DMS79 treated with DMSO at 0.1 percent for 48 hours (cell line): ENCODE measurements around the gene AKAP6.
"Not testable (repeated sequence)": the region's sequence is repeated elsewhere in the genome, so short reads cannot be mapped to it uniquely, and the experiment has no call there.

Source experiments
- DNase-seq: peaks from one replicate; lab custom pipeline; 2025; lab: John Stamatoyannopoulos, UW

Gene AKAP6

DNA sequence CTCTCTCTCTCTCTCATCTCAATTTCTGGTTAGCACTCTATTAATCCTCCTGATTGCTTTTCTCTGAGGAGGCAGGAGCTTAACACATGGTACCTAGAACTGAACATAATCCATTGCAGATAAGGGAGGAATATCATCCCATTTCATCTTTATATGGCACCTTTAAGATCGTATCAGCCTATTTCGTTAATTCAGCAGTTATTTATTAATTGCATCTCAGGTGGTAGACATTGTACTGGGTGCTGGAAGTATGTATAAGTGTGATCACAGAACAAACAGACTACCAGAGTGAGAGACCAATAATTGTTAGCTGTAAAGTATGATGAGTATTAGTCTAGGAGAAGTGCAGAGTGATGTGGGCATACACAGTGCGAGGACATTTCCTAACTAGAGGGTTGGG is 39.0 kb downstream of the AKAP6 start:
- DNase-seq, result no peak

DNA sequence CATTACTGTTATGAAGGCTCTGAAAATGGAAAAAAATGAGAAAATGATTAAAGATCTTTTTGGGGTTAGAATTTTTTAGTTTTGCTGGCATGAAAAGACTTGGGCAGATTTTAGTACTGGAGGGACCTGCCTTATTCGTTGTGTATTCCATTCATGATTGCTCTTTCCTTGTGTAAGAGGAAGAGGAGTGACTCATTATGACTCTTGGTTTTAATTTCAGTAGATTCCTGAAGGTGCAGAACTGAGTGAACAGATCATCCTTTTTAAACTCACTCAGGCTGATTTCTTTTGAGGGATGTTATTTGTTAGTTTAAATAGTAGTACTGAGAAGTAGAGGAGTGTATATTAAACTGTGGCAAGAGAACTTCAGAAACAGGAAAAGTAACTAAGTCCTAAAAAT is 41.6 kb downstream of the AKAP6 start:
- no peak for DNase-seq

DNA sequence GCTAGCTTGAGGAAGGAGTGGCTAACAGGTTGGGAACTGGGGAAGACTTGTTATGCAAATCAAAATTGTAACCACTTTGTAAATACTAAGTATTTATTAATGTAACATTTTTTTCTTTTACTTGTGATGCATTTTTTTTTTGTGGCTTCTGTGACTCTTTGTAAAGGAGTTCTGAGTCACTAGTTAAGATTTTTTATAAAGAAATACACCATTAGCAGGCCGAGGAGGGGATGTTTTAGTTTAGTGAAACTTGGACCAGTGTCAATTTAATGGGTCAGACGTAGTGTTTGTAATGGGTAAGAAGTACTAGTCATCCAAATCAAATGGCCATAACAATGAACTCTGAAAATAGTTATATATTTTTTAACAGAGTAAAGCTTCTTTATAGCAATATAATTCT is 43.1 kb downstream of the AKAP6 start:
- DNase-seq, result no peak

DNA sequence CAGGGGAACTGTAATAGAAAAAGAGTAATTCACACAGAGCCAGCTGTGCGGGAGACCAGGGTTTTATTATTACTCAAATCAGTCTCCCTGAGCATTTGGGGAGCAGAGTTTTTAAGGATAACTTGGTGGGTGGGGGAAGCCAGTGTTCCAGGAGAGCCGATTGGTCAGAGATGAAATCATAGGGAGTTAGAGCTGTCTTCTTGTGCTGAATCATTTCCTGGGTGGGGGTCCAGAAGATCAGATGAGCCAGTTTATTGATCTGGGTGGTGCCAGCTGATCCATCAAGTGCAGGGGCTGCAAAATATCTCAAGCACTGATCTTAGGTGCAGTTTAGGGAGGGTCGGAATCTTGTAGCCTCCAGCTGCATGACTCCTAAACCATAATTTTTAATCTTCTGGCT is 44.1 kb downstream of the AKAP6 start:
- DNase-seq, result not testable (repeated sequence)

DNA sequence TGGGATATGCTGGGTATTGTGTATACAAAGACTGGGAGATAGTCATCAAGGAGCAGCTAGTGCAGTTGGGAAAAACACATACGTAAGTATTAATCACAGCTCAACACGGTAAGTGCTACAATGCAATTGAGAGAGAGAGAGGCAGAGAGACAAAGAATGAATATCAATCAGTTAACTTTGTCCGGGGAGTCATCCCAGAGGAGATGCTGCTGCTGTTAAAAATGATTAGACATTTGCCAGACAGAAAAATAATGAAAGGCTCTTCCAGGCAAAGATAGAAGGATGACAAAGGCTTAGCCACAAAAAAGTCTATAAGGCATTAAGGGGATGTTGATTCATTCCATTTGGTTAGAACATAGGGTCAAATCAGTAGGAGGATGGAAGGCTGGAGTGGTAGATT is 45.1 kb downstream of the AKAP6 start:
- no peak for DNase-seq

DNA sequence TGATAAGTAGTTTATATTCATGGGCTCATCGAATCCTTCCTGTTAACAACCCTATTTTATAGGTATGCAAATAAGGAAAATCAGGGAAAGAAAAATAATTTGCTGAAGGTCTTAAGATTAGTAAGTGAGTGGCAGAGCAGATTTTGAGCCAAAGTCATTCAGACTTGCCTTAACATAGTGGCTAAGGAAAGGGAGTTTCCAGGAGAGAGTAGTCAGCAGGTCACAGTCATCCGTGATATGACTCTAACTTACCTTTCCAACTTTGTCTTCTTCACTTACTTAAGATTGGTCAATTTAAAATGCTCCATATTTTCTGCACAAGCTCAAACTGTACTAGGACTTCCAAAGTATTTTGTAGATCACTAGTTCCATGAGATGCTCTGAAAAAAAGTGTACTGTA is 46.6 kb downstream of the AKAP6 start:
- DNase-seq, result no peak

DNA sequence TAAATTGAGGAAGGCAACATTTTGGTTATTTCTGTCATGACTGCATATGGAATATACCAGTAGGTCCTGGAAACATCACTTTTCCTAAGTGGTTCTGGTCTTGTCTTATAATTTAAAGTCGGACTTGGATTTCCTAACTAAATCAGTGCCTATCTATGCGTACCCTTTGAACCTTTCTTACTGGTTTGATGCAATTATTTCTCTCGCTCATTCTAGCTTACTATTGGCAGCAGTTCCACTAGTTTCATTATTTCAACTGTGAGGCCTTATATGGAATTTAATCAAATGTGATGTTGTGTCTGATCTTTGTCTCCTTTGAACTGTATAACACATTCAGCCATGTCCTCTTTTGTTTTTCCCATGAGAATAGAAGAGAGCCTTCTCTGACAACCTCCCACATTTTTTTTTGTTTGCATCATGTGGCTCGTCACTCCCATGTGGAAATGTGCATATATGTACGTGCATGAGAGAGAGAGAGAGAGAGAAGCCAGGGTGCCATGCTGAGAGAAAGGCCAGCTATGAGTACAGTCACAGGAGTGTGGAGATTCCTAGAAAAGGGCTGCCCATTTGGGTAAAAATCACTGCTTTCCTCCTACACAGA is 48.0 kb downstream of the AKAP6 start:
- DNase-seq, result no peak

DNA sequence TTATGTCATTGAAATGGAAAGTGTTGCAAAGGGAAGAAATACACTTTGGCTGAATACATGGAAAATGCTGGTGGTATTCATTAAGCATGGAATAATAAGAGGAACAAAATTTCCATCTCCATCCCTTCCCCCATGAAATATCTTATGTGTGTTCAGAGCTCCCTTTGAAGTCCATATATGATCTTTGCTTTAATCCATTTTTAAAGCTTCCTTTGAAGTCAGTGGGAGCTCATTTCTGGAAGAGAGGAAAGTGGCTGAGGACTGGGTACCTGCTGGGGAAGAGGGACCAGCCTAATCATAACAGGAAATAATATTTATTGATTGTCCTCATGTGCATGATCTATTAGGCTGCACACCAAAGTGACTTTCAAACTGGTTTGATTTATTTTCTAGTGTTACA is 49.2 kb downstream of the AKAP6 start:
- no peak for DNase-seq

DNA sequence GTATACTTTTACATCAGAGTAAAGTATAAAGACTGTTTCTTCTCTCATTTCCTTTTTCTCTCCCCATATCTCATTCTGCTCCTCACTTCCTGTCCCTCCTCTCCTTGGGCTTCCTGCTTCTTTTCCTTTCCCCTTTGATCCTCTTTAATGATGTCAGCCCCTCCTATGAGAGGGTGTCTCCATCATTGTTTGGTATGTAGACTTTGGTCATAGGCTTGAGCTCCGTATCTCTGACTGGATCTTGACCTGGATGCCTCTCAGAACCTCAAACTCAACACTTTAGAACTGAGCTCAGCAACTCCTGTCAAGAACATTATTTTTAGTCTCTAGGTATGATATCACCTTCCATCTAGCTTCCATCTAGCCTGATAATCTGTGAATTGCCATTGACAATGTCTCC is 50.3 kb downstream of the AKAP6 start:
- no peak for DNase-seq

DNA sequence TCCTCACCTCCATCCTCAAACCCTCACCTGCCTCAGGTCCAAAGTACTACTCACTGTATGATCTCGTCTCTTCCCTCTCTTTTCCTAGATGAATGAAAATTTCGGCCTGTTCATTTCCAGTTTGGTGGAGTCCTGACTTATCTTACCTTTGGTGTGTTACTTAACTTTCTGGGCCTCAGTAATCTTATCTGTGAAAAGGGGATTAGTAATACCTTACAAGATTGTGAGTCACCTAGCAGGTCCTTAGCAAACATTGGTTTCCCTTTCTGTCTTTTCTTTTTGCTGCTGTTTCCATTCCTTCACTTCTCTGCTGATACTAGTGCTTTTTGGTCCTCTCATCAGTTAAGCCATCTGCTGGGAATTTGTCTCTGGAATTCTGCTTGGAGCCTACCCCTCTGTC is 52.8 kb downstream of the AKAP6 start:
- DNase-seq, result no peak

DNA sequence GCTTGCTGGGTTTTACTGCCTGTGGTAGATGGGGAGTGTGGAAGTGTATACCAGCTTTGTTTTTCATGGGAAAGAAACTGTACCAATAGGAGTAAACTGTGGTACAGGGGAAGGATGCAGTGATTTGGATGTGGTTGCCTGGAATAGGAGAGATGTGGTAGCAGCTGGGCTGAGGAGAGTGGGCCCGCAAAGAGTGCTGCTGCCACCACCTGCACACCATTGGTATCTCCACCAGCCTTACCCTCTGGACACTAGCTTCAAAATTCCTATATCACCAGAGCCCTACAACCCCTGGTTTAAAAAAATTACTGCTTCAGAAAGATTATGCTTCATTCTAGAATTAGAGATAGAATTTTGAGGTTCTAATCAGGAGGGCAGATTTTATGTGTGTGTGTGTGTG is 53.6 kb downstream of the AKAP6 start:
- no peak for DNase-seq

DNA sequence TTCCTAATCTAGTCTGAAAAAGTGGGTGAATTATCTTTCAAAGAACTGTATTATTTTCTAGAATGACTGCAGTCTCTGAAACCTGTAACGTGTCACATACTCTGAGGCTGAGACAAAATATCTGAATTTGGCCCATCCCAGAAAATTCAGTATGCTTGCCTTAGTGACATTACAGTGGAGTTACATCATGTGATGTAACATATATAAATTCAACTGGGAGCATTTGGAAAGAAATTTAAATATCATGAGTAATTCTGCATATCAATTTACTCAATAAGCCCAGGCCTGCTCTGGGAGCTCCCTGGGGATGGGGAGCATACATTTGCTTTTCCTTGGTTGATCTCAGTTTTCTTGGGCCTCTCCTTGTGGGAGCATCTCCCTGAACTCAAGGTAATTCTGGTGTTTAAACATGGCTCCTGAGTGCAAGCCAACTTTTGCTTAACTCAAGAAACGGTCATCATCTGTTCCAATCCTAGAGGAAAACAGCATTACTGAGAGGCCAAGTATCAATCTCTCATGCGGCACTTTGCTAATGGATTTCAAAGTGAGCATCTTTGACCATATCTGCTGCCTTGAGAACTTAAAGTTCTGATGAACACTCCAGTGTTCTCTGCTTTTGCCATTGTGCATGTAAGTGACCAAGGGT is 54.4 kb downstream of the AKAP6 start:
- no peak for DNase-seq

DNA sequence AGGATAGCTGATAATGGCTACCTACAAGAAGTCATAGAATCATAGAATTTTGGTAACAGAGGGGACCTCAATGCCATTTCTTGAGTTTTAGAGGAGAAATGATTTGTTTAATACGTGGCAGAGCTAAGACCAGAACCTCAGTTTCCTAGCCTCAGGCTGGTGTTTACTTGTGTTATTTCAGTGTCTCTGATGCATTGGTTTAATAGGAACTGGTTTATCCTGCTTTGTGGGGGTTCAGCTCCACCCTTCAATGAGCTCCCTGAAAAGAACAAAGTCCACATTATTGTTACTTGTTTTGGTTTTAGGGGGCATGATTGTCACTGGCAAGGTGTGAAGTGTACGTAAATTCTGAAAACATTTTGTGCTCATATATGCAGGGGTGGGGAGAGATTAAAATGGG is 55.4 kb downstream of the AKAP6 start:
- DNase-seq, result no peak

DNA sequence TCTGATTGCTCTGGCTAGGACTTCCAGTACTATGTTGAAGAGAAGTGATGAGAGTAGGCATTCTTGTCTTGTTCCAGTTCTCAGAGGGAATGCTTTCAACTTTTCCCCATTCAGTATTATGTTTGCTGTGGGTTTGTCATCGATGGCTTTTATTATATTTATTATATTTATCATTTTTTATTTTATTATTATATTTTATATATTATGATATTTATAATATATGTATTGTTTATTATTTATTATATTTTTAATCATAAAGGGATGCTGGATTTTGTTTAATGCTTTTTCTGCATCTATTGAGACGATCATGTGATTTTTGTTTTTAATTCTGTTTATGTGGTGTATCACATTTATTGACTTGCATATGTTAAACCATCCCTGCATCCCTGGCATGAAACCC is 58.2 kb downstream of the AKAP6 start:
- DNase-seq, result not testable (repeated sequence)

DNA sequence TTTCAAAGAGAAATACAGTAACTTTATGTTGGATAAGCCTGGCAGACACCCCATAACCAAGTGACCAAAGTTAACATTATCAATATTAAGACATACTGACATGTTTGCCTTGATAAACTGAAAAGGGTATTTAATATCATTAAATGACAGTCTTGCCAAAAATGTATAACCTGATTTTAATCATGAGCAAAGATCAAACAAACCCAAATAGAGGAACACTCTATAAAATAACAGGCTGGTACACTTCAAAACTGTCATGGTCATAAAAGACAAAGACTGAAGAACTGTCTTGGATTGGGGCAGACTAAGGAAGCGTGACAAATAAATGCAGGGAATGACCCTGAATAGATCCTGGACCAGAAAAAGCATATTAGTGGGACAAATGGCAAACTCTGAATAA is 64.0 kb downstream of the AKAP6 start:
- no peak for DNase-seq

DNA sequence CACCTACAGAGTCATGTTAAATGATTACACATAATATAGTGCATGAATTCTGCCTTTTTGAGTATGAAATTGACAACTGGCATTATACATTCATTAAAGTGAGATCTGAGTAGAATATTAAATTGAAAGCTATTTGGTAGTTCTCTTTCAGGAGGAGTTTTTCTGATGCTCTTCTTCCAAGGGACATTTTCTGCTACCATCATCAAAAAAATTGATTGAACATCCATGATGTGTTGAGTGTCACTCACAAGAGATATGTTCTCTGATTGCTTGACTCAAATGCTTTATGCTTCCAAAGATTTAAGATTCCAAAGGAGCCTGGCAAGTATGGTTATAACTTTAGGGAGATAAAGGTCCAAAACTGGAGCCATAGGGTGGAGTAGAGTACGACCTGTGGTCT is 64.9 kb downstream of the AKAP6 start:
- DNase-seq, result no peak

DNA sequence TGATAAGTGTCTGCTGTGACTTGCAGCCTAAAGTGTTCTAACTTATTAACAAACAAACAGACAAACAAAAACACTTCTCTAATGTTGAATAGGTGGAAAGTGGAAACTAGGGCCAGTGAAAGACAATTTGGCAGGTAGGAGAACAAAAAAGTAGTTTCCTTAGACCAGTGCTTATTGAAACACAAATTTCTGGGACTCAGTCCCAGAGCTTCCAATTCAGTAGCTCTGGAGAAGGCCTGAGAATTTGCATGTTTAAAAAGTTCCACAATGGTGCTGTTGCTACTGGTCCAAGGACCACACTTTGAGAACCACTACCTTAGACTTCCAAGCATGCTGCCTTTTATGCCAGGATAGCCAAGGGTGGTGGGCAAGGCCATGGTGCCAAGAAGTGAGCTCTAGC is 67.8 kb downstream of the AKAP6 start:
- DNase-seq, result no peak

DNA sequence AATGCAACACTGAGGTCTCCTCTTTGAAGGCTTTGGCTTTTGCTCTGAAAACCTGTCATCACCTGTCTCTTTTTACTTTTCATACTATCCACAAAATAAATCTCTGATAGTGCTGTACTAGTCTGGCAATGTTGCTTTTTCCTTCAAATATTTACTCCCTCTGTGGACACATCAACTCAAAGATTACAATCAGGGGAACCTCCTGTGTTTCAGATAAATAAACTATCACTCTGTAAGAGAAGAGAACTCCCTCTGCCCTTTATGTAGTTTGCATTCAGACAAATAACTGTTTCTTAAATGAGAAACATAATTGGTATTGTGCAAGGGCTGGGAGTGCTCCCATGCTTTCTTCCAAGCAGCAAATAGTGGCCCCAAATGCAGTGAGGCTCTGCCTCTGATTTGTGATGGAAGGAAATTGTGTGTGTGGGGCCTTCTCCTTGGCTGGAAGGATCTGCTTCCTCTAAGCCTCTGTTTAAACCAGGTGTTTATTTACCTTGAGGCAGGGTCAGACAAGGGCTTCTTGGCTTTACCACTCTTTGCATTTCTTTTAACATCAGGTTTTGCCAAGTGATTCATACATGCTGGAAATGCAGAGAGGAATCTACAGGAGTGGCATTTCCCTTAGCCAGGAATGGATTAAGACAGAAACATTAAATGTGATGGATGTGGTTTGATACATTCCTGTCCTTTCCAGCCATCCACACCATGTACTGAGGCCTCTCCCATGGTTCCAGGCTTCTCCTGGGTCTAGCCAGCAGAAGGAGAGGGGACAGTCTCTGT is 69.0 kb downstream of the AKAP6 start:
- no peak for DNase-seq

DNA sequence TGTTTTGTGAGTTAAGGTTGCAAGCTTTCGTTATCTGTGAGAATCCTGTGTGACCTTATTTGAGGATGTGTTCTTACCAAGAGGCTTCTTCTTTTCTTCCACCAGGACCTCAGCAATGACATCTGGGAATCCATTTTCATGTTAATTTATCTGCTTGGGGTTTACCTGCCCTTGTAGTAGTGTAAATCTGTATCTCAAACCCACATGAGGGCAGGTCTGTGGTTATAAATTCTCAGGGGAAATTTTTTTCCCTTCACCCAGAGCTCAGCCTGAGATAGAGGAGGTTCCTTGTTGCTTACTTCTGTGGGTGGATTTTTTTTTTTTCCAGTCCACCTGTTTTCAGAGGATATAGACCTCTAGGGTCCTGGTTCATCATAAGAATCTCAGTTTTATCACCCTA is 70.8 kb downstream of the AKAP6 start:
- DNase-seq, result no peak

DNA sequence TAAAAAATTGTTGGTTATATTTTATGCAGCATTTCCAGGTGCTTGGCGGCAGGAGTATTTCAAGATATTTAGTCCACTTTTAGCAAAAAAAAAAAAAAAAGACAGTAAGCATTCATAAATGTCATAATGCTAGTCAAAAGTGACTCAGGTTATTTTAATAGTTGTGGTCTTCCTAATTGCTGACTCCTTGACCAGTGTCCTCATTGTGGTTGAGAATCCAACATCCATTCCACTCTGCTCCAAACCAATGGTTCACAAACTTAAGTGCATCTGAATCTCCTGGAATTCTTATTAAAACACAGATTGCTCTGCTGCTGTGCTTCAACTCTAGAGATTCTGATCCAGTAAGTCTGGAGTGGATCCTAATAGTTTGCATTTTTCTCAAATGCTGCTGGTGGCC is 71.4 kb downstream of the AKAP6 start:
- no peak for DNase-seq

DNA sequence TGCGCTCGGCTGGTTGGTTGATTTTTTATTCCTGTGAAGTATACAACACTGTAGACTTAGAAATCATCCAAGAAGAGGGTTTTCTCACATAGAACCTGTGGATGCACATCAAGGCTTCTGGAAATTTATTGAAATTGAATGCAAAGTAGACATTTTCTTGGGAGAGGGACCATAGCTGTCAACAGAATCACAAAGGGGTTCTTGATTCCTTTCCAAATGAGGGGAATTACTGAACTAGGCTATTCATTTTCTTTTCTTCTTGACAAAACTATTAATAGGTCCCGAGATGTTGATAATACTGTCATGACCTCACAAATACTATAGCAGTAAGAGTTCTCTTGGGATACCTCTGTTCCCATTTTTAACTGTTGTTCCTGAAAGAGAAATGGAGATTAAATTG is 73.9 kb downstream of the AKAP6 start:
- no peak for DNase-seq

DNA sequence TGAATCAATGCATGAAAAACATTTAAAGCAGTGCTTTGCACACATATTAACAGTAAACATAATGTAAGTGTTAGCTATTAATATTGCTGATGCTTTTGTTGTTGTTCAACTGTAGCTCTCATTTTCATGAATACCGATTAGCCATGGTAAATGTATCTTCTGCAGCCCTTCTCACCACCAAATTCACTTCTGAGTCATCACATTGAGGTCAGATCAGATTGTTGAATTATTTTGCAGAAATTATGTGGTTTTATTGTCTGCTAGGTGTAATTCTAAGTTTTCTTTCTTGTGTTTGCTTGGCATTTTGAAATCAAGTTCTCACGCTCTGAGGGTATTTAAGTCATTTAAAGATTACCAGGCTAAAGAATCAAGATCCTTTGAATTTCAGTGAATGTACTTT is 74.6 kb downstream of the AKAP6 start:
- DNase-seq, result no peak

DNA sequence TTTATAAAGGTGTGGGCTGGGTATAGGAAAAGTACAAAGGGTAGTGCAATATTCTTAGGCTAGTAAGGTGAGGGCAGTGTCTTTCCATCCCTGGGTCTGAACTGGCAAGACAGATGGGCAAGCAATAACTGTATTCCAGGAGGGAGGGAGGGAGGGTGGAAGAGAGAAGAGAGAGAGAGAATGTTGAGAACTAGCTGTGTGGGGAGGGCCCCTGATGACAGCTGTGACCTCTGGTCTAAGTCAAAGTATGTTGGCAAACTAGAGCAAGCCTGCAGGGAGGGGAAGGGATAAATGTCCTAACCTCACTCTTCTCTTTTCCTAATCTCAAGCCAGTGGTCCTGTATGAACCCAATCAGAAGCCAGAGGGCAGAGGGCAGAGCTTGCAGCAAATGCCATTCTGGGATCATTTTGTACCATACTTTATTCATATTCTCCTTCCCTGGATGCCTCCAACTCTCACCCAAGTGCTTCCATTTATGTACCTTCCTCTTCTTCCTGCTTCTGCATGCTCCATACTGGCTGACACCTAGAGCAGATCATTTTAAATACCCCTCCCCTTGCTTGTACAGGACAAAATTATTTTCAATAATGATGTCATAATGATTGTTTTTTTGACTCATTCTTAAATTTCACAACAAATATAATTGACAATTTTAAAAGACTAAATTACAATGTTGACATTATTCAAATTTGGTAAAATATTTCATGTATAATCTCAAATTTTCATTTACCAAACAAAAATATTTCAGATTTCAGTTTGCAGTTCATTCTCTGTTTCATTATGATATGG is 75.9 kb downstream of the AKAP6 start:
- DNase-seq, result no peak
